ENCODE measurements around the gene RAX.

- no peak for TF ChIP-seq SUZ12 (IDR thresholded peaks at IDR 0.05)
- no peak for TF ChIP-seq FOXK2 (IDR thresholded peaks at IDR 0.05)
- TF ChIP-seq TARDBP (IDR thresholded peaks at IDR 0.05) = no peak
- no peak for TF ChIP-seq SP1 (IDR thresholded peaks at IDR 0.05)
- no peak for TF ChIP-seq PKNOX1 (IDR thresholded peaks at IDR 0.05)
- TF ChIP-seq LEF1 (IDR thresholded peaks at IDR 0.05; ENCODE audit: borderline replicate concordance) = no peak
- no peak for TF ChIP-seq FOXM1 (IDR thresholded peaks at IDR 0.05; ENCODE audit: borderline replicate concordance)
- TF ChIP-seq ZNF384 (IDR thresholded peaks at IDR 0.05) = no peak
- no peak for TF ChIP-seq FOXA1 (IDR thresholded peaks at IDR 0.05)
These were observed 27.5 kb upstream of the RAX start for GRCh38 chr18:59300676-59301285.

All from HEK293T (cell line).